HG02973 (cell line): ENCODE measurements around the gene SCG3.
"Not testable (repeated sequence)": the region's sequence is repeated elsewhere in the genome, so short reads cannot be mapped to it uniquely, and the experiment has no call there.

Experiments
- ATAC-seq: cut with Tn5 transposase; IDR thresholded peaks from one replicate; pipeline ENCODE4 v1.9.1; 2021; ENCODE audit warnings: moderate library complexity; ENCODE audit not compliant: unreplicated experiment

Gene SCG3

DNA sequence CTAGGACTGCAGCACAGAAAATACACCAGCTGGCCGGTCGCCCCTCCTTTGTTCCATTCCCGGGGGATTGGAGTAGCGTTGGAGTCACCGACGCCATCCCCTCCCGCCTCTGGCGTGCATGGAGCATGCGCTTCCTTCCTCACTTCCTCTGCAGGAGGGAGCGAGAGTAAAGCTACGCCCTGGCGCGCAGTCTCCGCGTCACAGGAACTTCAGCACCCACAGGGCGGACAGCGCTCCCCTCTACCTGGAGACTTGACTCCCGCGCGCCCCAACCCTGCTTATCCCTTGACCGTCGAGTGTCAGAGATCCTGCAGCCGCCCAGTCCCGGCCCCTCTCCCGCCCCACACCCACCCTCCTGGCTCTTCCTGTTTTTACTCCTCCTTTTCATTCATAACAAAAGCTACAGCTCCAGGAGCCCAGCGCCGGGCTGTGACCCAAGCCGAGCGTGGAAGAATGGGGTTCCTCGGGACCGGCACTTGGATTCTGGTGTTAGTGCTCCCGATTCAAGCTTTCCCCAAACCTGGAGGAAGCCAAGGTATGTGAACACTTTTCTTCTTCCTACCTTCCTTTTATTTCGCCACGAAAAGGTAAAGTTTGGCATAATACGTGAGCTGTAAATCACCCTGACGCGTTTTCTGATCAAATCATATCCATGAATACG lies at the start of gene SCG3:
TSS of gene SCG3 (plus strand) at position 201 of the 661 bp plus-strand sequence. CDS start at position 454, 253 bp downstream.
- ATAC-seq = no peak

GRCh38 chr15:51634591-51635198 lies 46.6 kb upstream of the SCG3 start:
- ATAC-seq = no peak

- no peak for ATAC-seq
These were observed 39.7 kb upstream of the SCG3 start for GRCh38 chr15:51641490-51642130.

- no peak for ATAC-seq
These were observed 38.6 kb upstream of the SCG3 start for GRCh38 chr15:51642696-51643095.

DNA sequence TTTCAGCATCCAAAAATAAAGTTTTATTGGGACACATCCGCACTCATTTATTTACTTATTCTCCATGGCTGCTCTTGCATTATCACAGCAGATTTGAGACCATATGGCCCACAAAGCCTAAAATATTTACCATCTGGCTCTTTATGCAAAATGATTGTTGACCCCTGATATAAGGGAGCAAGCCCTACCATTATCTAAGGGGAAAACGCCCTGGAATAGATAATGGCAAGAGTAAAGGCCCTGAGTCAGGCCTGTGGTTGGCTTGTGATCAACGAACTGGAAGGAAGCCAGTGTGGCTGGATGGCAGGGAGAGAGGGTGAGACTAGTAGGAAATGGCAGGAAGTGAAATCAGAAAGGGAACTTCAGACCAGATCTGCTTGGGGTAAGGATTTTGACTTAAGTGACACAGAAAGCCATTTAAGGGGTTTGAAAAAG lies 34.2 kb upstream of the SCG3 start:
- ATAC-seq = no peak

DNA sequence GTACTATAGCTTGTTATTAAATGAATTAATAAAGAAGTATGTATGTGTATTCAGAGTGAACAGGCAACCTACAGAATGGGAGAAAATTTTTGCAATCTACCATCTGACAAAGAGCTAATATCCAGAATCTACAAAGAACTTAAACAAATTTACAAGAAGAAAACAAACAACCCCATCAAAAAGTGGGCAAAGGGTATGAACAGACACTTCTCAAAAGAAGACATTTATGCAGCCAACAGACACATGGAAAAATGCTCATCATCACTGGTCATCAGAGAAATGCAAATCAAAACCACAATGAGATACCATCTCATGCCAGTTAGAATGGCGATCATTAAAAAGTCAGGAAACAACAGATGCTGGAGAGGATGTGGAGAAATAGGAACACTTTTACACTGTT lies 33.2 kb upstream of the SCG3 start:
- ATAC-seq = not testable (repeated sequence)

GRCh38 chr15:51648643-51649042 lies 32.7 kb upstream of the SCG3 start:
- ATAC-seq = not testable (repeated sequence)

DNA sequence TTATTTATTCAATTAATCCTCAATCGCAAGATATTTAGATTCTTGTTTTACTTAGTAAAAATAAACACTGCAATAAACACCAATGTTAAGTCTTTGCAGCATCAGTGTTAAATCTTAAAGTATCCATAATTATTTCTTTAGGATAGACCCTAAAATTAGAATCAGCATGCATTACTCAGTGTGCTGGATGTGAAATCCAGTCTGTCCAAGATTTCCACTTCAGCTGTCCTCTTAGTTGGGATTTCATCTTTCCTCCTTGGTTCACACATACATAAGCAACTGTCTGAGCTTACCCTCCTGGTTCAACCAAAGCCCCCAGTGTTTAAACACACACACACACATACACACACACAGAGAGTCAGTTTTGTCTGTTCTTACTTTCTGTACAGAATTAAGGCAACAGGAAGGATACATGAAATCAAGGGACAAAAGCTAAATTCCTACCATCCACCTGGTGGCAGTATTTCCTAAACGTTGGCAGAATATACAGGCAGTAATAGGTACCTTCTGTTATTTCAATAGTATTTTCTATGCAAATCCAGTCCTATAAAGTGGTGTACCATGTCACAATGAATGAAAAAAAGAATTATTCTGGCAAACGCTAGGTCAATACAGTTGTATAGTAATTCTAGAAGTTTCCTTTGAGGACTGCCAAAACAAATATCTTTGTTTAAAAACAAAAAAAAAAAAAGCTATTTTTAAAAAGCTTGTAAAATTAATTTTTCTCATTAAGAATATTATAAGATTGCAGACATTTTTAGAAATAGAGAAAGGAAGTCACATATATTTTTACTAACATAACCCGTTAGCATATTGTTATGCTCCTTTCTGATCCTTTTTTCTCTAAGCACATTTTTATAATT lies 31.4 kb upstream of the SCG3 start:
- ATAC-seq = peak; percentile 63

- ATAC-seq = no peak
These were observed 29.1 kb upstream of the SCG3 start for GRCh38 chr15:51652084-51652668.

DNA sequence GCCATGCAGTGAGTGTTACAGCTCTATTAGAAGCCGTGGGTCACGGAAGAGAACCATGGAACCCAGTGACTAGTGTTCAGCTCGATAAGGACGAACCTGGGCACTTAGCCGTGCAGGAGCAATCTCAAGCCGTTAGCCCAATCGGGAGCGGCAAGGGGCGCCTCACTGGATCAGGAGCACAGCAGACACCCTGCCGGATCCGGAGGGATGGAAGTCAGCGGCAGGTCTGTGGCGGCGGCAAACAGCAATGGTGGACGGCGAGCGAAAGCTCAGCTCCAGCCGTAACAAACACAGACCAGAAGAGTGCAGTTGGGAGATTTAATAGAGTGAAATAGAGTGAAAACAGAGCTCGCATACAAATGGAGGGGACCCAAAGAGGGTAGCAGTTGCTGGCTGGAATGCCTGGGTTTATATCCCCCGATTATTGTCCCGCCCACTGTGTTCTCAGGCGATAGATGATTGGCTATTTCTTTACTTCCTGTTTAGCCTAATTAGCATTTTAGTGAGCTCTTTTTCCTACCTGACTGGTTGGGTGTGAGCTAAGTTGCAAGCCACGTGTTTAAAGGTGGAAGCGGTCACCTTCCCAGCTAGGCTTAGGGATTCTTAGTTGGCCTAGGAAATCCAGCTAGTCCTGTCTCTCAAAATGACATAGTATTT lies 25.8 kb upstream of the SCG3 start:
- ATAC-seq = not testable (repeated sequence)

DNA sequence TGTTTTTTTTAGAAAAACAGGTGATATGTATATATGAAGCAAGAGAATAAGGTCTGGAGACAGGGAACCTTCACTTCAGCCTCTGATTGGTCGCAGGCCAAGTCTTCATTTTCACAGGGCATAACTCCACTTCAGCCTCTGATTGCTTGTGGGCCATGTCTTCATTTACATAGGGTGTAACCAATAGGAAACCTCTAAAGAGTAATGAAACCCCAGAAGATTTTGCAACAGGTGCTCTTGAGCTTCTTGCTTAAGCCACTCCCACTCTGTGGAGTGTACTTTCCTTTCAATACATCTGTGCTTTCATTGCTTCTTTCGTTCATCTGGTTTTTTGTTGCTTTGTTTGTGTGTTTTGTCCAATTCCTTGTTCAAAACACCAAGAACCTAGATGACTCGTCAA lies 22.6 kb upstream of the SCG3 start:
- ATAC-seq = no peak

DNA sequence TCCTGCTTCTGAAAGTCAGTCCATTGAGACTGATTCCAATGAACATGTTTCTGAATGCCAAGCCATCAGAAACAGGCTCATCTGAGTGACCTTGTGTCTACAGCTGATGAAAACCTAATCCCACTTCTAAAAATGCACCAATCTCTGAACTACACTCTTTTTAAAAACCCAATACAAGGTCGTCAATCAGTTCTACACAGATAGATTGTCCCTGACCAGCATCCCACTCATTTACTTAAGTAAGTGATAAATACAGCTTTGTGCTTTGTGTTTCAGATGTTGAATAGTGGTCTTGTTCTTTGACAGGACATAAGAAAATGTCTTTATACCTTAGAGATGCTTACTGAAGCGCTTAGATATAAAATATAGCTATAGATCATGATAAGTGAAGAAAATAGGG lies 20.2 kb upstream of the SCG3 start:
- ATAC-seq = no peak

GRCh38 chr15:51667478-51667877 lies 13.8 kb upstream of the SCG3 start:
- ATAC-seq = no peak

GRCh38 chr15:51668446-51668845 lies 12.9 kb upstream of the SCG3 start:
- no peak for ATAC-seq

DNA sequence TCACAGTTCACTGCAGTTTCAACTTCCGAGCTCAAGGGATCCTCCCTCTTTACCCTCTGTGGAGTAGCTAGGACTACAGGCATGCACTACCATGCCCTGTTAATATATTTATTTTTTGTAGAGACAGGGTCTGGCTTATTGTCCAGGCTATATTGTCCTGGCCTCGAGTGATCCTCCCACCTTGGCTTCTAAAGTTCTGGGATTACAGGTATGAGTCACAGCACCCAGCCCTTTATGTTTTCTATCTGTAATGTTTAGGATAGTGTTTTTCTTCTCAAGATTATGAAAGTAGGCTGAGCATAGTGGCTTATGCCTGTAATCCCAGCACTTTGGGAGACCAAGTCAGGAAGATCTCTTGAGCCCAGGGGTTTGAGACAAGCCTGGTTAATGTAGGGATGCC lies 11.9 kb upstream of the SCG3 start:
- ATAC-seq = no peak

- ATAC-seq = no peak
These were observed 9.1 kb upstream of the SCG3 start for GRCh38 chr15:51672155-51672687.

DNA sequence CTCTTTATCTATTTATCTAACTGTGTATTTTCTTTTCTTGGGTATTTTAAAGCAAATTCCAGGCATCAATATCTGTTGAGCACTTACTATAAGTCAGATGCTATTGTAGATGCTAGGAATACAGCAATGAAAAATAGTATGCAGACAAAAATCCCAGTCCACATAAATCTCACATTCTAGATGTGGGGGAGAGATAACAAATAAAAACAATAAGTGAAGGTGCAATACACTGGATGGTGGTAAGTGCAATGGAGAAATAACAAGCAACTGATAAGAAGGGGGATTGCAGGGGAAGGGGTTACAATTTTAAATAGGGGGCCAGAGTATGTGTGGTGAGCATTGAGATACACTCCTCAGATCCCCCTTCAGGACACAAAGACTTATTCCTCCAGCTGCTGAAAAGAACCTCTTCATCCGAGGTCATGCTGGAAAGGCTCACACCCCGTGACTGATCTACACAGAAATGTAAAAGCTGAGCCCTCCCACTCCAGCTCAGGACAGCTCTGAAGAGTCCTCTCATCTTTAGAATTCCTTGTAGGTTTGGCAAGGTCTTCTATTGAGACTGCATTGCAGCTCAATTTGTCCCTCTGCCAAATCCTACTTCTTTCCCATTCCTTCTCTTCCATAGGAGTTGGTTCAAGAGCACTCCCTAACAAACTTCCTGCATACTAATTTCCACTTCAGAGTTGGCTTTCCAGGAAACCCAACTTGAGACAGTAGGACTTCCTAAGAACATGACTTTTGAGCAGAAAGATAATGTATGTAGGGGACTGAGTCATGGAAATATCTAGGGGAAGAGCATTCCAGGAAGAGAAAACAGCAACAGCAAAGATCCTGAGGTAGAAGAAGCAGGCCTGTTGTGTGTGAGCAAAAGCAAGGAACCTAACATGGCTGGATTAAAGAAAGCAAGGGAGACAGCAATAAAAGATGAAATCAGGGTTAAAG lies 8.1 kb upstream of the SCG3 start:
- ATAC-seq = no peak

GRCh38 chr15:51675234-51675633 lies 6.1 kb upstream of the SCG3 start:
- no peak for ATAC-seq

DNA sequence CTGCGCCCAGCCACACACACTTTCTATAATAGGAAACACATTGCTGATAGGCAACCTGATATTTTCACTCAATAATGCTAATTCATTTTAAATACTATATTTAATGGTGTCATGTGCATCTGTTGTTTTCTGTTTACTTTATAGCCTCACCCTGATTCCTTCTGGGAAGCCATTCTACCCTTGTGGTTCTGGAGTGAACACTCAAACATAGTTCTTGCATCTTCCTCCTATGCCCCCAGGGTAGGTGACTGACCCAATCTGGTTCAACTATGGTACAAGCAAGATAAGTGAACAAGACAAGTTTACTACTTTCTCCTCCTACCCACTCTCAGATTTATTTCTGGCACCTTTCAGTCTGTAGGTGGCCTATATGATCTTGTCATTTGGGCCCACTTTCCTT lies 4.3 kb upstream of the SCG3 start:
- ATAC-seq = no peak
